Erythroblast (primary cell): ENCODE measurements around the gene ZNF689.

Experiments used
- GATA1 ChIP-seq: IDR thresholded peaks from 2 replicates; pipeline ENCODE4 v1.6.1; 2011; ENCODE audit warnings: low read depth, mild to moderate bottlenecking, control low read depth, low read length, moderate library complexity
- POLR2A ChIP-seq: IDR thresholded peaks from 2 replicates; pipeline ENCODE4 v1.6.1; 2011; ENCODE audit warnings: mild to moderate bottlenecking, low read length

DNA sequence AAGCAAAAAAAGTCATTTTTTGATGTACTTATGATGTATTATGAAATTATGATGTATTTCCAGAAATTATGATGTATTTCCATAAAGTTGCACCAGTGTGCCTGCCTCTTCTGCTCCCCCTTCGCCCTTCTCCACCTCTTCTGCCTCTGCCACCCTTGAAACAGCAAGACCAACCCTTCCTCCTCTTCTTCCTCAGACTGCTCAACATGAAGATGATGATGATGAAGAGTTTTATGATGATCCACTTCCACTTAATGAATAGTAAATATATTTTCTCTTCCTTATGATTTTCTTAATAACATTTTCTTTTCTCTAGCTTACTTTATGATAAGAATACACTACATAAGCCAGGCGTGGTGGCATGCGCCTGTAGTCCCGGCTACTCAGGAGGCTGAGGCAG lies 17.3 kb downstream of the ZNF689 start:
- no peak for TF ChIP-seq POLR2A
- TF ChIP-seq GATA1 = no peak
